K562 (cell line): ENCODE data around the gene PGAM2. TPM values are rescaled to one million over a fixed set of nuclear protein-coding genes. Genes with fewer than 3 reads are reported as not detected.
A peak's percentile ranks its signal among the peaks of the same experiment; 100 is the strongest.

Source experiments
- ATF4 ChIP-seq: fragments of 450-650 bp; formaldehyde crosslinking; IDR thresholded peaks from 2 replicates; pipeline ENCODE4 v1.4.0; 2022; ENCODE audit warnings: mild to moderate bottlenecking, moderate library complexity
- E2F1 ChIP-seq: sonication (generic); formaldehyde crosslinking; IDR thresholded peaks from 2 replicates; pipeline ENCODE4 v1.8.1; 2023; ENCODE audit warnings: mild to moderate bottlenecking, missing genetic modification reagents, moderate library complexity
- E4F1 ChIP-seq: fragments of 250-450 bp; sonication (Bioruptor Pico); IDR thresholded peaks from 2 replicates; pipeline ENCODE4 v1.5.0; 2021; ENCODE audit warnings: mild to moderate bottlenecking, borderline replicate concordance
- ELF2 ChIP-seq: fragments of 250-450 bp; sonication (Bioruptor Pico); IDR thresholded peaks from 2 replicates; pipeline ENCODE4 v1.5.0; 2021; ENCODE audit warnings: mild to moderate bottlenecking
- ETV6 ChIP-seq, 3 experiments: fragments of 150-350 bp in 1 of 3; sonication (generic) in 1 of 3; formaldehyde crosslinking in 1 of 3; IDR thresholded peaks; 2 replicates each; pipeline versions ENCODE4 v1.6.1 to v1.8.0; 2014 to 2022; ENCODE audit warnings: borderline replicate concordance in 2 of 3, low read depth in 2 of 3, antibody characterized with exemption in 1 of 3, low read length in 1 of 3, mild to moderate bottlenecking in 1 of 3, missing genetic modification reagents in 1 of 3
- GATAD2B ChIP-seq: fragments of 450-650 bp; IDR thresholded peaks from 2 replicates; pipeline ENCODE4 v1.6.1; 2017; ENCODE audit warnings: mild to moderate bottlenecking, borderline replicate concordance
- HOXB6 ChIP-seq: fragments of 250-450 bp; sonication (Bioruptor Pico); IDR thresholded peaks from 2 replicates; pipeline ENCODE4 v1.5.1; 2022; ENCODE audit warnings: mild to moderate bottlenecking, borderline replicate concordance
- MCM7 ChIP-seq, 2 experiments: fragments of 450-650 bp; IDR thresholded peaks; 2 replicates each; pipeline ENCODE4 v1.6.1; 2016 to 2018
- MED1 ChIP-seq: sonication (generic); formaldehyde crosslinking; IDR thresholded peaks from 2 replicates; pipeline ENCODE4 v1.8.1; 2023; ENCODE audit warnings: missing genetic modification reagents, borderline replicate concordance
- POLR2AphosphoS2 ChIP-seq: IDR thresholded peaks from 2 replicates; pipeline ENCODE4 v1.6.1; 2012; ENCODE audit warnings: low read length, improper control_type of control experiment
- POLR2B ChIP-seq: fragments of 450-650 bp; IDR thresholded peaks from 2 replicates; pipeline ENCODE4 v1.6.1; 2018; ENCODE audit warnings: low read depth; ENCODE audit not compliant: partially characterized antibody
- PRMT5 ChIP-seq: sonication (generic); formaldehyde crosslinking; IDR thresholded peaks from 2 replicates; pipeline ENCODE4 v1.5.0; 2020; ENCODE audit warnings: missing genetic modification reagents
- RBBP5 ChIP-seq: fragments of 200-600 bp; sonication (generic); IDR thresholded peaks from 2 replicates; pipeline ENCODE4 v1.6.1; 2012; ENCODE audit warnings: borderline replicate concordance, mild to moderate bottlenecking, low read length, control low read depth, inconsistent platforms; ENCODE audit not compliant: insufficient read depth, poor library complexity, severe bottlenecking
- SMAD3 ChIP-seq: fragments of 450-650 bp; formaldehyde crosslinking; conservative IDR thresholded peaks from 2 replicates; pipeline ENCODE4 v1.4.0; 2020; ENCODE audit warnings: mild to moderate bottlenecking
- SOX6 ChIP-seq: fragments of 450-650 bp; IDR thresholded peaks from 2 replicates; pipeline ENCODE4 v1.6.1; 2014; ENCODE audit warnings: mild to moderate bottlenecking
- STAT5A ChIP-seq: IDR thresholded peaks from 2 replicates; pipeline ENCODE4 v1.6.1; 2012; ENCODE audit warnings: low read length, inconsistent platforms, borderline replicate concordance
- TAF9B ChIP-seq: fragments of 450-650 bp; IDR thresholded peaks from 2 replicates; pipeline ENCODE4 v1.6.1; 2018; ENCODE audit warnings: mild to moderate bottlenecking; ENCODE audit not compliant: partially characterized antibody
- ZBTB12 ChIP-seq: fragments of 250-450 bp; sonication (Bioruptor Pico); IDR thresholded peaks from 2 replicates; pipeline ENCODE4 v1.4.0; 2020
- ZFP36 ChIP-seq: fragments of 150-350 bp; IDR thresholded peaks from 2 replicates; pipeline ENCODE4 v1.6.1; 2018; ENCODE audit warnings: low read length, low read depth; ENCODE audit not compliant: partially characterized antibody
- ZNF717 ChIP-seq: fragments of 250-450 bp; sonication (Bioruptor Pico); IDR thresholded peaks from 2 replicates; pipeline ENCODE4 v1.5.0; 2021
- polyA plus RNA-seq, 8 experiments: library from polyadenylated mRNA; depleted of rRNA in 4 of 8; stranded (reverse) in 5 of 8; unstranded in 3 of 8; fragments of >200 nt; fragmentation: Nextera tagmentation in 2 of 8; fragmentation: Illumina TruSeq in 1 of 8; extraction: Ambion mirVana in 2 of 8; extraction: Trizol in 1 of 8; gene quantifications; 2 replicates each; pipeline versions ENCODE4 v1.2.1 to v1.2.3, GENCODE V29; 2011 to 2014; ENCODE audit warnings: inconsistent platforms in 1 of 8, missing spikeins in 1 of 8
- total RNA-seq, 7 experiments: library from RNA; depleted of rRNA in 6 of 7; stranded (reverse); fragments of >200 nt in 6 of 7; fragmentation: Illumina TruSeq in 2 of 7; extraction: Trizol in 2 of 7; gene quantifications; 2 replicates each; pipeline versions ENCODE4 v1.2.1 to v1.2.3, GENCODE V29; 2011 to 2021; ENCODE audit warnings: low replicate concordance in 1 of 7

Gene PGAM2
- total and polyA plus RNA-seq, 9 of the 15 experiments (the other 6 are each of a cell fraction or from before 2014, with no cell fraction given), result not detected

- TF ChIP-seq RBBP5 (no peak), HOXB6 (CRISPR knock-in tag) (no peak), E4F1 (no peak), ZFP36 (no peak), PRMT5 (CRISPR knock-in tag) (no peak), GATAD2B (peak; percentile 79), TAF9B (no peak), POLR2B (no peak), ZBTB12 (CRISPR knock-in tag) (no peak), ZNF717 (CRISPR knock-in tag) (no peak), SMAD3 (CRISPR knock-in tag) (0 out of 2 replicates have a peak, but pooled peaks have one; percentile 42), POLR2AphosphoS2 (no peak), ELF2 (CRISPR knock-in tag) (no peak), ATF4 (CRISPR knock-in tag) (no peak), MCM7 (IDR thresholded peaks at IDR 0.05) (no peak), SOX6 (peak; percentile 92), STAT5A (peak; percentile 96), MED1 (CRISPR knock-in tag) (no peak), ETV6 (IDR thresholded peaks at IDR 0.05; ENCODE audit: borderline replicate concordance in 1 of 2, low read depth in 2 of 2, low read length in 1 of 2) (no peak), ETV6 (CRISPR knock-in tag; IDR thresholded peaks at IDR 0.05; ENCODE audit: borderline replicate concordance) (no peak), E2F1 (CRISPR knock-in tag) (no peak)
Measured at GRCh38 chr7:44081266-44081748, 15.9 kb upstream of the PGAM2 start (continued).
